Measurements from ENCODE around the gene CDKN1C.

DNA sequence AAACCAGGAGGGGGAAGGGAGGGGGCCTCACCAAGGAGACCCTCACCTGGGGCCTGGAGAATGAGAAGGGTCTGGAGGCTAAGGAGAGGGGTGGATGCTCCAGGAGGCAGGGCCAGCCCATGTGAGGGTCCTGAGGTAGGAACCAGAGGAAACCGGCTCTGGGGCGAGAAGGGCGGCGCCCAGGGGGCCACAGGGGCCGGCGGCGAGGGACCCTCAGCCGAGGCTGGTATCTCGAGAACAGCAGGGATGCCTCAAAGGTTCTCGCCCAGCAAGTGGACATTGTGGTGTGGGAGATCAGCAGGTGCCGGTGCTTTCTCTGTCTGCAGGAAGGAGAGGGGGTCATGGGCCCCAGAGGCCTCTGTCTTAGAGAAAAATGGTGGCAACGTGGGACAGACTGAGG lies 47.9 kb downstream of the CDKN1C start:
- TF ChIP-seq EP300 (IDR thresholded peaks at IDR 0.05) (no peak), POLR2A (IDR thresholded peaks at IDR 0.05) (no peak), CTCF (IDR thresholded peaks at IDR 0.05) (no peak)
